K562 (cell line): ENCODE measurements around the gene CCR7. TPM values are rescaled to one million over a fixed set of nuclear protein-coding genes. Genes with fewer than 3 reads are reported as not detected.

Experiments
- CEBPB ChIP-seq: fragments of 450-650 bp; IDR thresholded peaks from 2 replicates; pipeline ENCODE4 v1.6.1; 2016; ENCODE audit warnings: missing genetic modification characterization, missing compliant biosample characterization
- DIDO1 ChIP-seq: fragments of 450-650 bp; IDR thresholded peaks from 2 replicates; pipeline ENCODE4 v1.6.1; 2016; ENCODE audit warnings: low read depth, missing biosample characterization, missing genetic modification characterization
- DMBX1 ChIP-seq: fragments of 250-450 bp; sonication (Bioruptor Pico); IDR thresholded peaks from 2 replicates; pipeline ENCODE4 v1.8.0; 2022; ENCODE audit warnings: inconsistent platforms, mild to moderate bottlenecking, moderate library complexity, borderline replicate concordance
- DNMT1 ChIP-seq: fragments of 450-650 bp; IDR thresholded peaks from 2 replicates; pipeline ENCODE4 v1.6.1; 2016; ENCODE audit warnings: antibody characterized with exemption, mild to moderate bottlenecking
- DPF2 ChIP-seq: fragments of 450-650 bp; IDR thresholded peaks from 2 replicates; pipeline ENCODE4 v1.6.1; 2016
- E4F1 ChIP-seq: fragments of 250-450 bp; sonication (Bioruptor Pico); IDR thresholded peaks from 2 replicates; pipeline ENCODE4 v1.5.0; 2021; ENCODE audit warnings: mild to moderate bottlenecking, borderline replicate concordance
- FOXK2 ChIP-seq, 2 experiments: fragments of 450-650 bp; IDR thresholded peaks in 1 of 2; conservative IDR thresholded peaks in 1 of 2; 2 replicates each; pipeline ENCODE4 v1.6.1; 2016; ENCODE audit warnings: low read depth in 2 of 2, mild to moderate bottlenecking in 1 of 2
- HDAC2 ChIP-seq: fragments of 450-650 bp; IDR thresholded peaks from 2 replicates; pipeline ENCODE4 v1.6.1; 2016; ENCODE audit warnings: mild to moderate bottlenecking
- HLTF ChIP-seq: fragments of 450-650 bp; IDR thresholded peaks from 2 replicates; pipeline ENCODE4 v1.6.1; 2016
- LARP7 ChIP-seq: fragments of 450-650 bp; IDR thresholded peaks from 2 replicates; pipeline ENCODE4 v1.6.1; 2016
- MAX ChIP-seq: sonication (generic); formaldehyde crosslinking; IDR thresholded peaks from 2 replicates; pipeline ENCODE4 v1.9.0; 2022; ENCODE audit warnings: mild to moderate bottlenecking, missing genetic modification reagents
- MECOM ChIP-seq: fragments of 250-450 bp; sonication (Bioruptor Pico); IDR thresholded peaks from 2 replicates; pipeline ENCODE4 v1.8.0; 2022; ENCODE audit warnings: inconsistent platforms
- MTA1 ChIP-seq: fragments of 450-650 bp; IDR thresholded peaks from 2 replicates; pipeline ENCODE4 v1.6.1; 2017; ENCODE audit warnings: borderline replicate concordance
- NEUROD1 ChIP-seq: fragments of 150-350 bp; IDR thresholded peaks from 2 replicates; pipeline ENCODE4 v1.6.1; 2014; ENCODE audit warnings: borderline replicate concordance, low read length, low read depth; ENCODE audit not compliant: partially characterized antibody
- NFE2L1 ChIP-seq: fragments of 450-650 bp; IDR thresholded peaks from 2 replicates; pipeline ENCODE4 v1.6.1; 2016; ENCODE audit warnings: missing genetic modification characterization, low read depth, mild to moderate bottlenecking, missing compliant biosample characterization, moderate library complexity, borderline replicate concordance
- PCBP1 ChIP-seq: fragments of 200-400 bp; formaldehyde crosslinking; IDR thresholded peaks from 2 replicates; pipeline ENCODE4 v1.6.1; 2018; ENCODE audit warnings: mild to moderate bottlenecking, low read depth, low read length; ENCODE audit not compliant: poor library complexity, severe bottlenecking
- POLR3A ChIP-seq: IDR thresholded peaks from 2 replicates; pipeline ENCODE4 v1.6.1; 2011; ENCODE audit warnings: borderline replicate concordance, mild to moderate bottlenecking, moderate library complexity; ENCODE audit not compliant: insufficient read length, insufficient read depth; ENCODE audit errors: extremely low read depth
- RBM17 ChIP-seq: fragments of 200-400 bp; formaldehyde crosslinking; IDR thresholded peaks from 2 replicates; pipeline ENCODE4 v1.6.1; 2017; ENCODE audit warnings: low read depth, mild to moderate bottlenecking, low read length, borderline replicate concordance
- SAP30 ChIP-seq: fragments of 200-600 bp; sonication (generic); IDR thresholded peaks from 2 replicates; pipeline ENCODE4 v1.6.1; 2012; ENCODE audit warnings: borderline replicate concordance, low read depth, mild to moderate bottlenecking, moderate library complexity, low read length, control low read depth, inconsistent platforms; ENCODE audit not compliant: insufficient read depth, poor library complexity, severe bottlenecking
- TBP ChIP-seq: optimal IDR thresholded peaks from 2 replicates; pipeline ENCODE3; 2011; ENCODE audit warnings: low read depth, low read length, improper control_type of control experiment
- TGIF2 ChIP-seq: sonication (generic); formaldehyde crosslinking; IDR thresholded peaks from 2 replicates; pipeline ENCODE4 v1.8.1; 2022; ENCODE audit warnings: mild to moderate bottlenecking, missing genetic modification reagents, moderate library complexity
- ZFPM2 ChIP-seq: fragments of 250-450 bp; sonication (Bioruptor Pico); IDR thresholded peaks from 2 replicates; pipeline ENCODE4 v1.5.1; 2022; ENCODE audit warnings: mild to moderate bottlenecking
- ZFX ChIP-seq: sonication (generic); formaldehyde crosslinking; IDR thresholded peaks from 2 replicates; pipeline ENCODE4 v1.8.0; 2022; ENCODE audit warnings: mild to moderate bottlenecking, missing genetic modification reagents, moderate library complexity
- ZNF124 ChIP-seq: sonication (generic); formaldehyde crosslinking; IDR thresholded peaks from 2 replicates; pipeline ENCODE4 v1.8.1; 2022; ENCODE audit warnings: missing genetic modification reagents
- ZNF212 ChIP-seq: fragments of 450-650 bp; formaldehyde crosslinking; IDR thresholded peaks from 2 replicates; pipeline ENCODE4 v1.4.0; 2020; ENCODE audit warnings: mild to moderate bottlenecking
- ZNF282 ChIP-seq: sonication (generic); formaldehyde crosslinking; IDR thresholded peaks from 2 replicates; pipeline ENCODE4 v1.8.1; 2023; ENCODE audit warnings: missing genetic modification reagents
- ZNF583 ChIP-seq: fragments of 250-450 bp; sonication (Bioruptor Pico); IDR thresholded peaks from 2 replicates; pipeline ENCODE4 v1.4.0; 2020
- ZNF668 ChIP-seq: fragments of 250-450 bp; sonication (Bioruptor Pico); IDR thresholded peaks from 2 replicates; pipeline ENCODE4 v1.8.0; 2022; ENCODE audit warnings: mild to moderate bottlenecking, inconsistent platforms
- polyA plus RNA-seq, 8 experiments: library from polyadenylated mRNA; depleted of rRNA in 4 of 8; stranded (reverse) in 5 of 8; unstranded in 3 of 8; fragments of >200 nt; fragmentation: Nextera tagmentation in 2 of 8; fragmentation: Illumina TruSeq in 1 of 8; extraction: Ambion mirVana in 2 of 8; extraction: Trizol in 1 of 8; gene quantifications; 2 replicates each; pipeline versions ENCODE4 v1.2.1 to v1.2.3, GENCODE V29; 2011 to 2014; ENCODE audit warnings: inconsistent platforms in 1 of 8, missing spikeins in 1 of 8
- total RNA-seq, 7 experiments: library from RNA; depleted of rRNA in 6 of 7; stranded (reverse); fragments of >200 nt in 6 of 7; fragmentation: Illumina TruSeq in 2 of 7; extraction: Trizol in 2 of 7; gene quantifications; 2 replicates each; pipeline versions ENCODE4 v1.2.1 to v1.2.3, GENCODE V29; 2011 to 2021; ENCODE audit warnings: low replicate concordance in 1 of 7
- TF ChIP-seq, protein P1 (sequence below), 2 experiments: fragments of 250-450 bp in 1 of 2; fragments of 450-650 bp in 1 of 2; sonication (Bioruptor Pico) in 1 of 2; IDR thresholded peaks; 2 replicates each; pipeline versions ENCODE4 v1.6.1 to v1.8.0; 2016 to 2021; ENCODE audit warnings: mild to moderate bottlenecking in 2 of 2, moderate library complexity in 2 of 2, missing compliant biosample characterization in 1 of 2, missing genetic modification characterization in 1 of 2

CCR7 gene
- total and polyA plus RNA-seq, 9 of the 15 experiments (the other 6 are each of a cell fraction or from before 2014, with no cell fraction given) = 0.14 to 1.4 (median 0.56) TPM

GRCh38 chr17:40556884-40557414 lies 8.3 kb downstream of the CCR7 start (continued):
- no peak for TF ChIP-seq NEUROD1
- no peak for TF ChIP-seq ZNF124 (CRISPR knock-in tag)
- TF ChIP-seq DMBX1 (CRISPR knock-in tag) = no peak
- no peak for TF ChIP-seq ZNF212 (CRISPR knock-in tag)
- no peak for TF ChIP-seq TGIF2
- no peak for TF ChIP-seq ZNF282
- TF ChIP-seq DIDO1 (tag) = no peak
- no peak for TF ChIP-seq ZFPM2
- TF ChIP-seq ZNF668 (CRISPR knock-in tag) = no peak
- TF ChIP-seq HDAC2 = peak; percentile 71
- no peak for TF ChIP-seq PCBP1
- no peak for TF ChIP-seq TBP
- no peak for TF ChIP-seq HLTF
- TF ChIP-seq, protein P1, sequence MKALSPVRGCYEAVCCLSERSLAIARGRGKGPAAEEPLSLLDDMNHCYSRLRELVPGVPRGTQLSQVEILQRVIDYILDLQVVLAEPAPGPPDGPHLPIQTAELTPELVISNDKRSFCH (CRISPR knock-in tag; IDR thresholded peaks at IDR 0.05) = no peak
- TF ChIP-seq, protein P1 (tag; IDR thresholded peaks at IDR 0.05) = no peak
- no peak for TF ChIP-seq CEBPB (tag)
- no peak for TF ChIP-seq MTA1
- no peak for TF ChIP-seq LARP7
- peak; percentile 66; the same call in 1 of the 2 replicates for TF ChIP-seq MECOM (CRISPR knock-in tag)
- TF ChIP-seq DNMT1 = no peak
- TF ChIP-seq DPF2 = peak; percentile 72
- no peak for TF ChIP-seq ZFX (CRISPR knock-in tag)
- no peak for TF ChIP-seq FOXK2 (conservative IDR thresholded peaks at IDR 0.05 in 1 of 2, IDR thresholded peaks at IDR 0.05 in 1 of 2; ENCODE audit: low read depth in 2 of 2)
- no peak for TF ChIP-seq MAX (CRISPR knock-in tag)
- TF ChIP-seq ZNF583 (CRISPR knock-in tag) = no peak
- no peak for TF ChIP-seq E4F1 (CRISPR knock-in tag)
- TF ChIP-seq SAP30 = no peak
- no peak for TF ChIP-seq RBM17
- no peak for TF ChIP-seq POLR3A
- no peak for TF ChIP-seq NFE2L1
